ENCODE measurements around the gene SLC13A2.

GRCh38 chr17:28507567-28508203, 34.2 kb downstream of the SLC13A2 start:
- no peak for TF ChIP-seq EZH2 (IDR thresholded peaks at IDR 0.05; ENCODE audit: borderline replicate concordance, low read length)
- TF ChIP-seq CTCF (conservative IDR thresholded peaks at IDR 0.05 in 1 of 2, IDR thresholded peaks at IDR 0.05 in 1 of 2; ENCODE audit: extremely low read depth in 1 of 2, insufficient read depth in 1 of 2, low read depth in 1 of 2, low read length in 2 of 2), result no peak
